GM18519 (cell line): Measurements from ENCODE around the gene ZNF385B.

Experiments
- ATAC-seq: cut with Tn5 transposase; IDR thresholded peaks from one replicate; pipeline ENCODE4 v1.9.1; 2021; ENCODE audit warnings: mild to moderate bottlenecking, moderate library complexity; ENCODE audit not compliant: unreplicated experiment, low FRiP score

The ZNF385B gene

DNA sequence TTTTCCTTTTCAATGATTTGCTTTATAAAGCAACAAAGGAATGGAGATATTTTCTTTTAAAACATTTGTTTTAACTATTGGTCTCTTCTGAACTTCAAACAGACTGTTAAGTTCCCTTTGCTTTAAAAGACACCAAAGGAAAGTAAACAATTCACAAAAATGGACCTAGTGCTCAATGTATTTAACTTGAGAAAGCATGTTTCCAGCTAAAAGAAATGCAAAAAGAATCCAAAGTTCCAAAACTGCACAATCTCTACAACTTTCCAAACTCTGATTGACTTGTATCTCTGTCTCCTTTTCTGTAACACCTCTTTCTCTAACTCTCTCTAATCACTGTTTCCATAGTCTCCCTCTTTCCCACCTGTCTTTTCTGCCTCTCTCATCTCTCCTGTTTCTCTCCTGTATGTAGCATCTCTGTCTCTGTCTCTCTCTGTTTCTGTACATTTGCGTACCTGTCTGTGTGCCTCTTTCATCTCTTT lies 301.1 kb downstream of the ZNF385B start:
- ATAC-seq = no peak

DNA sequence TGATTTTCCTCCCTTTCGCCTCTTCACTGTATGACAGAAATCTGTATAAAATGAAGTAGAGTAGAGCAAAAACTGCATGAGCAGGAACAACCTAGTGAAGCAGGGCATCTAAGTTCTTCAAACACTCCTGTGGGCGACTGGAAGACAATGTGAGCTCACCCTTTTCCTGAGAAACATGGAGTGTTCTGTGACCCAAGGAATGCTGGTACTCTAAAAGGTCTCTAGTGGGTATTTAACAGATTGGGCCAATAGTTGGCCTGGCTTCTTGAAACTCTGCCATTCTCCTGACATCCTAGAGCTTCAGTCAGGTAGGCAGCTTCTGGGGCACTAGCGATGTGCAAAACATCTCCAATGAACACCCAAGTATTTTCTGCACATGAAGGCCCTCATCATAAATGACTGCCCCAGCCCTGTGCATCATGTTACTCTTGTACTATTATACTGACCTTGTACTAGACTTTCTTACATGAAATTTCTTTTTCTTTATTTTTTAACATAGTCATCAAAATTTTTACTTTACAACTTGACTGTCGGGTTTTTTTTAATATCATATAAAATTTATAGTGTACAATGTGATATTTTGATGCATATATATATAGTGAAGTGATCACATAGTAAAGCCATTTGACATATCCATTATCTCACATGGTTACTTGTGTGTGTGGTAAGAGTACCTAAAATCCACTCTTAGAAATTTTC lies 302.2 kb downstream of the ZNF385B start:
- ATAC-seq = no peak

GRCh38 chr2:179558010-179558934 lies 303.1 kb downstream of the ZNF385B start:
- ATAC-seq = no peak

- no peak for ATAC-seq
Measured at GRCh38 chr2:179556425-179556824, 305.0 kb downstream of the ZNF385B start.

DNA sequence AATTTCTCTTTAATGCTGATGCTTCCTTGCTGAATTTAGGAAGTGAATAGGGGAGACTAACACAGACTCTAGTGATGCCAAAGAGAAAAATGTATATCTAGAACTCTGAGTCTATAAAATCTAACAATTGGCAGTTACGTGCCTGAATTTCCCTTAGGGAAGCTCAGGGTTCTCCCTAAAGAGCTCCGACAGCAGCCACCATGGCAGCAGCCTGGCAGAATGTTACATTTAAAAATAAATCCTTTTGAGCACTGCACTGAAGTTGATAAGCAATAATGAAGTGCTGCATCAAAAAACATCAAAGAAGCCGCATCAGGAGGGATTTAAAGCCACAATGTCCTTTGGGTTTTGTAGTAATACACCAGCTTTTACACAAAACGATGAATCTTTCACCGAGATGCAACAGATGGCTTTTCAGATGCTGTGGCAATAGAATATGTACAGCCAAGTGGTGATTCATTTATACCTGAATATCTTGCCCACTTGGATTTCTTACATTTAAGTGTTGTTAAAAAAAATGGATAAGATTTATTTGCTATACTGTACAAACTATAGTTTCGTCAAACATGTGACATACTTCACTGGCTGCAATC lies 305.6 kb downstream of the ZNF385B start:
- no peak for ATAC-seq

DNA sequence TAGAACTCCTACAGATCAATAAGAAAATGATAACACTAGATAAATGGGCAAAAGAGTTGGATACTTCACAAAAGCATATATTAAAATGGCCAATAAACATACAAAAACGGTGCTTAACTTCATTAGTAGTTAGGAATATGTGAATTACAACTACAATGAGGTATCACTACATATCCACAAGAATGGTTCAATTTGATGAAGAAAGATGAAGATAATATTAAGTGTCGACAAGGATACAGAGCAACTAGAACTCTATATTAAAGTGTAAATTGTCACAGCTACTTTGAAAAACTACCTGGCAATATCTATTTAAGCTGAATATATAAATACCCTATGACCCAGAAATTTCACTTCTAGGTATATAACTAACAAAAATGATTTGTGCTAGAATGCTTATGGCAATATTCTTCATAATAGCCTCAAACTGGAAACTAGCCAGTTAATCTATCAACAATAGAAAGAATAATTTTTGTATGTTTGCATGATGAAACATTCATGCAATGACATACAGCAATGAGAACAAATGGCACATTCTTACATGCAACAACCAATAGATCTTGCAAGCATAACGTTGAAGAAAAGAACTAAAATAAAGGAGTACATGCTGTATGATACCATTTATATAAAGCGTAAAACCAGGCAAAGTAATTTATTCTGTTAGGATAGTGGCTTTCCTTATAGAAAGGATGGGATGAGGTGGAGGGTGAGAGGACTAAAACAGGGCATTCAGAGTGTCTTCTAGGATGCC lies 306.6 kb downstream of the ZNF385B start:
- no peak for ATAC-seq

DNA sequence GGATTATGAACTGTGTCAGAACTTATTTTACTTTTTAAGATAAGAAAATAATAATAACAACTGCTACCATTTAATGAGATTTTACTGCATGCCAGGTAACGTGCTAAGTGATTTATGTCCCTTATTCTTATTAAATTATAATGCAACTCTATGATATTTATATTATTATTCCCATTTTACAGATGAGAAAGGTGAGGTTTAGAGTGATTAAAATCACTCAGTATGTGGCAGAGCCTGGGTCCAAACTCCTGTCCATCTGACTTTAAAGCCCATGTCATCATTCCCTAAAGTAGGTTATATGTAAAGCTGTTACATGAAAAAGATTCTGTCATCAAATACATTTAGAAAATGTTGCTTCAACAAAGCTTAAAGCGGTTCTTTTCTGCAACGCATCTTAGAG lies 308.0 kb downstream of the ZNF385B start:
- ATAC-seq = no peak

- no peak for ATAC-seq
Measured at GRCh38 chr2:179551539-179552045, 309.8 kb downstream of the ZNF385B start.

- ATAC-seq = no peak
Measured at GRCh38 chr2:179550849-179551248, 310.6 kb downstream of the ZNF385B start.

DNA sequence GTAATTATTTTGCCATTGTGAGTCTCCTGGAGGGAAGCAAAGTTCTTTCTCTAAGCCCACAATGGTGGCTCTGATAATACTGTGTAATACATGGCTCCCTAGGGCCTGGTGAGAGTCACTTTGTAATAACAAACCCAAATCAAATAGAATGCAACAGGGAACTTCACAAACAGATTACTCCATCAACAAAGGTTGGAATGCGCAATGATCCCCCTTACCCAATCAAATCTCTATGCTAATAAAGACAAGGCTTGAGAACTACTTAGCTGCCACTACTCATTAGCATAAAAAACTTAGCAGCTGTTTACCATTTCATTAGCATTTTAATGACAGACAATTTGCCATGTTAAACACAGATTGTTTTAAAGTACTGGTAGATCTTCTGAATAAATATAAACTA lies 311.2 kb downstream of the ZNF385B start:
- ATAC-seq = no peak

- no peak for ATAC-seq
Measured at GRCh38 chr2:179546656-179547055, 314.8 kb downstream of the ZNF385B start.

DNA sequence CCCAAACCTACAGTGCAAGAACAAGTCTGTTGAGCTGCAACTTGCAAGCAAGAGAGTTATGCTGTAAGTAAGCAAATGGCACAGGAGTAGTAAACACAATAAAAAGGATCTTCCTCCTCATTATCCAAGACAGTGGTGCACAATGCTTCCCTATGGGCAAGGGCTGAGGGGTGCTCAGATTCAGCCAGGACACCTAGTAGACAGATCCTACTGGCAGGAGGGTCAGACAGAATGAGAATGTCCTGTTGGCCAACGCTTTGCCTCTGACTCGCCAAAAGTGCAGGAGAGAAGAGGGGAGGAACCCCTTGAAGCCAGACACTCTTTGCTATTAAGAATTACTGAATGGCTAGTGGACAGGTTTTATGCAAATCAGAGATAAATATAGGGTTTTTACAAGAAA lies 316.4 kb downstream of the ZNF385B start:
- ATAC-seq = no peak

- ATAC-seq = no peak
Measured at GRCh38 chr2:179543361-179543901, 318.0 kb downstream of the ZNF385B start.

DNA sequence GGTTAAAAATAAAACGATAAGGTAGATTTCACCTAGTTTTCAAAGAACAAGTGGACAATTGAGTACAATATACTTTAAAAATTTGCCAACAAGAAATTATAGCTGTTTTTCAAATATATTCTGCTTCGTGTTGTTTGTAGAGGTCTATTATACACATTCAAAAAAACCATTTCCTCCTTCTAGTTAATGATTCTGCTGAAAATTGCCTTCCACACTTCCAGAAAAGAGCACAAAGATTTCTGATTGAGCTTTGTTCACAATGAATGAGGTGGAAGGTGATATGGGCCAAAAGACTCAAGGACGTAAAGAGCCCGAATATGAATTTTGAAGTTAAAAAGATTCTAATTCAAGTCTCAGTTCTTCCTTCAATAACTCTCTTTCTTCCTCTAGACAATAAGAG lies 319.8 kb downstream of the ZNF385B start:
- no peak for ATAC-seq

DNA sequence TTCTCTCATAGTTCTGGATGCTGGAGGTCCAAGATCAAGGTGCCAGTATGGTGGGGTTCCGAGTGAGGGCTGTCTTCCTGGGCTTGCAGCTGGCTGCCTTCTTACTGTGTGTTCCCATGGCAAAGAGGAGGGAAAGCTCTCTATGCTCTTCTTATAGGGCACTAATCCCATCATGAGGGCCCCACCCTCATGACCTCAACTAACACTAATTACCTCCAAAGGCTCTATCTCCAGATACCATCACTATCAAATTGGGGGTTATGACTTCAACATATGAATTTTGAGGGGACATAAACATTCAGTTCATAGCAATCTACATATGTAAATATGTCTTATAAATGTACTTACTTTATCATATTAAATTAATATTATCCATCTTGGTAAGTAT lies 322.3 kb downstream of the ZNF385B start:
- no peak for ATAC-seq

GRCh38 chr2:179538406-179539123 lies 322.8 kb downstream of the ZNF385B start:
- no peak for ATAC-seq

DNA sequence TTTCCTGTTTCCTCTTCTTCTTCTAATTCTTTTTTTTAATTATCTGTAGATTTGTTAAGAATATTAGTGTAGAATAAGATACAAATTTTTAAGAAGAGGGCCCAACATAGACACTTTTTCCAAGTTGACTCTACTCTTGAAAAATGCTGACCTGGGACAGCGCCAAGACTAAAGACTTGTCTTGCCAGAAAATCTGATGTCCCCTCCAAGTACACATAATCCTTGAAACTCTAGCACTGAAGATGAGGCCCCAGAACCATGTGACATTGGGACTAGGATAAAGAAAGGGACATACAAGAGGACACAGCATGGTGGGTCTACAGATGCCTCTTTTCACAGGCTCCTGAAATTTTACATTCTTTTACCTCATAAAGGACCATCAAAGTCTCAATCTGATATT lies 325.2 kb downstream of the ZNF385B start:
- ATAC-seq = no peak

DNA sequence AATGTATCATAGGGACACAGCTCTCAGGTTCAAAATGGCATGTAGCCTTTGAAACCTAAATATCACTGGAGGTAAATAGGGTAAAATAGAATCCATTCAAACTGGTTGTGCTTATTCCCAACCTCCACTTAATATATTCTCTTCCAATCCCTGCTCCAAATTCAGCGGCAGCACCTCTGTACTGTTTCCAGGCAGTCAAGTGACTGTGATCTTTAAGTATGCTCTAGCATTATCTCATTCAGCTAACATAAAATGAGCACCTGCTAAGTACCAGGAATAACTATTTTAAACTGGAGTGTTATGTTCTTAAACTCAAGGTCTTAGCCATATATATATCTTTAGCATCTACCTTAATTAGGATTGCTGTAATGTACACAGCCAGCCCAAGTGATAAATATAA lies 327.5 kb downstream of the ZNF385B start:
- no peak for ATAC-seq

DNA sequence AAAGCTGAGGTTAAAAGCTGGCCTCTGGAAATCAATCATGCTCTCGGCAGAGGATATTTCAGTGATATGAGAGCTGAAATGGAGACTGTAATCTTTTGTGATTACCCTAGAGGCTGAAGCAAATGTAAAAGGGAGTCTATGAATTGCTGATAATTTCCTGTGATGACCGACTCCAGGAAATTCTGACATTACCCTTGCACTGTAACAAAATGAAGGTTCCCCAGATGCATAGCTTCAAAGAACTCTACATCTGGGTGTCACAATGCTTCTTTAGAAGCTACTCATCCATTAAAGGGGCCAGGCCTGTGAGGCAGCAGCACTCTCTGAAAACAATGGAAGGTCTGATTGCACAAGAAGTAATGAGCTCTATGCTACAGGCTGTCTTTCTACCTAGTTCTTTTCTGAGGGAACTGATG lies 328.5 kb downstream of the ZNF385B start:
- no peak for ATAC-seq
